ENCODE measurements around the gene CREB3.

DNA sequence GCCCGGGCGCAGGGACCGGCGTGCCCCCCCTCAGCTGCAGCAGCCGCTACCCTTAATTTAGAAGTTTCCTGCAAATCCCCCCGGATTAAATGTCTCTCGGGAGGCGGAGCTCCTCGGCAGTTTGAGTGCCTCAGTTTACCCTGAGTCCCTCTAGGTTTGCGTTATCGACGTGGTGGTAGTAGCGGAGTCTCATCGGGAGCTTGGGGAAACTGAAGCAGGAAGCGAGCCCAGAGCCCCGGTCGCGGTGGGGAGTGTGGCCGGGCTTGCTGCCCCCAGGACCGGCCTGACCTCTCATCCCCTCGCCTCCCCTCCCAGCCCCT lies 42.2 kb upstream of the CREB3 start:
- TF ChIP-seq EZH2 (IDR thresholded peaks at IDR 0.05; ENCODE audit: borderline replicate concordance, low read length) = no peak
- TF ChIP-seq, protein P1, sequence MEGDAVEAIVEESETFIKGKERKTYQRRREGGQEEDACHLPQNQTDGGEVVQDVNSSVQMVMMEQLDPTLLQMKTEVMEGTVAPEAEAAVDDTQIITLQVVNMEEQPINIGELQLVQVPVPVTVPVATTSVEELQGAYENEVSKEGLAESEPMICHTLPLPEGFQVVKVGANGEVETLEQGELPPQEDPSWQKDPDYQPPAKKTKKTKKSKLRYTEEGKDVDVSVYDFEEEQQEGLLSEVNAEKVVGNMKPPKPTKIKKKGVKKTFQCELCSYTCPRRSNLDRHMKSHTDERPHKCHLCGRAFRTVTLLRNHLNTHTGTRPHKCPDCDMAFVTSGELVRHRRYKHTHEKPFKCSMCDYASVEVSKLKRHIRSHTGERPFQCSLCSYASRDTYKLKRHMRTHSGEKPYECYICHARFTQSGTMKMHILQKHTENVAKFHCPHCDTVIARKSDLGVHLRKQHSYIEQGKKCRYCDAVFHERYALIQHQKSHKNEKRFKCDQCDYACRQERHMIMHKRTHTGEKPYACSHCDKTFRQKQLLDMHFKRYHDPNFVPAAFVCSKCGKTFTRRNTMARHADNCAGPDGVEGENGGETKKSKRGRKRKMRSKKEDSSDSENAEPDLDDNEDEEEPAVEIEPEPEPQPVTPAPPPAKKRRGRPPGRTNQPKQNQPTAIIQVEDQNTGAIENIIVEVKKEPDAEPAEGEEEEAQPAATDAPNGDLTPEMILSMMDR (conservative IDR thresholded peaks at IDR 0.05 in 1 of 2, IDR thresholded peaks at IDR 0.05 in 1 of 2; ENCODE audit: extremely low read depth in 1 of 2, insufficient read depth in 1 of 2, low read depth in 1 of 2, low read length in 2 of 2) = no peak

Measured in mammary epithelial cell (primary cell).